Measurements from ENCODE around the gene OTULINL.
"Not testable (repeated sequence)": the region's sequence is repeated elsewhere in the genome, so short reads cannot be mapped to it uniquely, and the experiment has no call there.

OTULINL gene

DNA sequence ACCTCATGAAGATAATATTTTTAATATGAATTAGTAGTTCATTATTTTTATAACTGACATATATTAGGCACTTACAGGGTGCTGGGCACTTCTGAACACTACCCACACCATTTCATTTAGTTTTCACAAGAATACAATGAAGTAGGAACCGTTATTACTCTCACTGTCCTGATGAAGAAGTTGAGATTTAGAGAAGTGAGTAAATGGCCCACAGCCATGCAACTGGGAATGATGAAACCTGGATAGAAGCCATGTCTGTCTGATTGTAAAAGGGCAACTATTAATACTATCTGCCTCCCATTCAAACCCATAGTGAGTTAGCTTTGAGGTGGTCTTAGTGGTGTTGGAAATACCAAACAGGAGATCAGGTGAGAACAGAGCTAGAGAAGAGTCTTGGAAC lies 29.6 kb upstream of the OTULINL start:
- no peak for DNase-seq (ENCODE audit: low read depth)
- TF ChIP-seq, protein P1, sequence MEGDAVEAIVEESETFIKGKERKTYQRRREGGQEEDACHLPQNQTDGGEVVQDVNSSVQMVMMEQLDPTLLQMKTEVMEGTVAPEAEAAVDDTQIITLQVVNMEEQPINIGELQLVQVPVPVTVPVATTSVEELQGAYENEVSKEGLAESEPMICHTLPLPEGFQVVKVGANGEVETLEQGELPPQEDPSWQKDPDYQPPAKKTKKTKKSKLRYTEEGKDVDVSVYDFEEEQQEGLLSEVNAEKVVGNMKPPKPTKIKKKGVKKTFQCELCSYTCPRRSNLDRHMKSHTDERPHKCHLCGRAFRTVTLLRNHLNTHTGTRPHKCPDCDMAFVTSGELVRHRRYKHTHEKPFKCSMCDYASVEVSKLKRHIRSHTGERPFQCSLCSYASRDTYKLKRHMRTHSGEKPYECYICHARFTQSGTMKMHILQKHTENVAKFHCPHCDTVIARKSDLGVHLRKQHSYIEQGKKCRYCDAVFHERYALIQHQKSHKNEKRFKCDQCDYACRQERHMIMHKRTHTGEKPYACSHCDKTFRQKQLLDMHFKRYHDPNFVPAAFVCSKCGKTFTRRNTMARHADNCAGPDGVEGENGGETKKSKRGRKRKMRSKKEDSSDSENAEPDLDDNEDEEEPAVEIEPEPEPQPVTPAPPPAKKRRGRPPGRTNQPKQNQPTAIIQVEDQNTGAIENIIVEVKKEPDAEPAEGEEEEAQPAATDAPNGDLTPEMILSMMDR (IDR thresholded peaks at IDR 0.05; ENCODE audit: low read depth, low read length, missing control alignments) = no peak
- no peak overlapping the region for H3K4me3 ChIP-seq (ENCODE audit: low read depth, low read length)

DNA sequence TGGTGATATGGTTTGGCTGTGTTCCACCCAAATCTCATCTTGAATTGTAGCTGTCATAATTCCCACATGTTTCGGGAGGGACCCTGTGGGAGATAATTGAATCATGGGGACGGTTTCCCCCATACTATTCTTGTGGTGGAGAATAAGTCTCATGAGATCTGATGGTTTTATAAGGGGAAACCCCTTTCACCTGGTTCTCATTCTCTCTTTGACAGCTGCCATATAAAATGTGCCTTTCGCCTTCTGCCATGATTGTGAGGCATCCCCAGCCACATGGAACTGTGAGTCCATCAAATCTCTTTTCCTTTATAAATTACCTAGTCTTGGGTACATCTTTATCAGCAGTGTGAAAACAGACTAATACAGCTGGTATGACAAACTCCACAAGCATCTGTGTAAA lies 27.3 kb upstream of the OTULINL start:
- not testable (repeated sequence) for DNase-seq (ENCODE audit: low read depth); H3K4me3 ChIP-seq (ENCODE audit: low read depth, low read length)

DNA sequence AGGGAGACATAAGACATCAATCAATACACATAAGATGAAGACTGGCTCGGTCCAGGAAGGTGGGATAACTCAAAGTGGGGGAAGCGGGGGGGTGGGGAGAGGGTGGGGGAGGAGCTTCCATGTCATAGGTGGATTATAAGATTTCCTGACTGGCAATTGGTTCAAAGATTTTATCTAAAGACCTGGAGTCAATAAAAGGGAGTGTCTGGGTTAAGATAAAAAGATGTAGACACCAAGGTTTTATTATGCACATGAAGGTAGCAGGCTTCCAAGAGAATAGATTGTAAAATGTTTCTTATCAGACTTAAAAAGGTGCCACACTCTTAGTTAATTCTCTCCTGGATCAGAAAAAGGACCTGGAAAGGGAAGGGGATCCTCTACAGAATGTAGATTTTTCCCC lies 25.6 kb upstream of the OTULINL start:
- no peak for DNase-seq (ENCODE audit: low read depth)
- TF ChIP-seq, protein P1 (IDR thresholded peaks at IDR 0.05; ENCODE audit: low read depth, low read length, missing control alignments) = no peak
- H3K4me3 ChIP-seq (ENCODE audit: low read depth, low read length) = no peak overlapping the region

DNA sequence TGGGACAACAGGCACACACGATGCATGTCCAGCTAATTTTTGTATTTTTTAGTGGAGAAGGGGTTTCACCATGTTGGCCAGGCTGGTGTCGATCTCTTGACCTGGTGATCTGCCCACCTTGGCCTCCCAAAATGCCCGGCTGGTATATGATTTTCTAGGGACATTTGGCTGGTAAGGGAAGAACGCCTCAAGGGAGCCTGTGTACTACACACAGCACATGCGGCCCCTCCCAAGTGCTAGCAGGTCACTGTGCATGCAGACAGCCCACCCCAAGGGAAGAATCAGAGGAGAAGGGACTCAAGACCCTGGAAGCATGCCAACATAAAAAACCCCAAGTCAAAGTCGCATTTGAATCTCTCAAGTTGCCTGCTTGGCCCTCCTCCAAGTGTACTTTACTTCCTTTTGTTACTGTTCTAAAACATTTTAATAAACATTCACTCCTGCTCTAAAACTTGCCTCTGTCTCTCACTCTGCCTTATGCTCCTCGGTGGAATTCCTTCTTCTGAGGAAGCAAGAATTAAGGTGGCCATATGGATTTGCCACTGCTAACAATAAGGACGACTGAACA lies 24.3 kb upstream of the OTULINL start:
- TF ChIP-seq, protein P1 (IDR thresholded peaks at IDR 0.05; ENCODE audit: low read depth, low read length, missing control alignments) = no peak
- no peak for DNase-seq (ENCODE audit: low read depth)
- no peak overlapping the region for H3K4me3 ChIP-seq (ENCODE audit: low read depth, low read length)

GRCh38 chr5:14557791-14558415 lies 23.7 kb upstream of the OTULINL start:
- no peak for DNase-seq (ENCODE audit: low read depth)
- TF ChIP-seq, protein P1 (IDR thresholded peaks at IDR 0.05; ENCODE audit: low read depth, low read length, missing control alignments) = no peak
- H3K4me3 ChIP-seq (ENCODE audit: low read depth, low read length) = no peak overlapping the region

- no peak overlapping the region for H3K4me3 ChIP-seq (ENCODE audit: low read depth, low read length)
- no peak for DNase-seq (ENCODE audit: low read depth)
- TF ChIP-seq, protein P1 (IDR thresholded peaks at IDR 0.05; ENCODE audit: low read depth, low read length, missing control alignments) = no peak
These were observed 21.4 kb upstream of the OTULINL start for GRCh38 chr5:14560091-14560595.

DNA sequence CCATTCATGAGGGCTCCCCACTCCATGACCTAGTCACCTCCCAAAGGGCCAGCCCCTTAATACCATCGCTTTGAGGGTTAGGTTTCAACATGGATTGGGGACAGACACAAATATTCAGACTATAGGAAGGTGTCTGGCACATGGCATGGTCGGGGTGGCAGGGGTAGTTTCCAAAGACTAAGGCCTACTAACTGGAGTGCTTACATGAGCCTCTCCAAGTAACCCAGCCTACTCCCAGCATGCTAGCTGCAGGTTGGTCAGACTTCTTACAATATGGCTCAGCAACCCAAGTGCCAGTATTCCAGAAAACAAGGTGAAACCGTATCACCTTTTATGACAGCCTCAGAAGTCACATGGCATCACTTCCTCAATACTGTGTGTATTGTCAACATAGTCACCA lies 19.9 kb upstream of the OTULINL start:
- no peak overlapping the region for H3K4me3 ChIP-seq (ENCODE audit: low read depth, low read length)

More for the DNA sequence above, 19.9 kb upstream of the OTULINL start:
- TF ChIP-seq, protein P1 (IDR thresholded peaks at IDR 0.05; ENCODE audit: low read depth, low read length, missing control alignments) = no peak
- no peak for DNase-seq (ENCODE audit: low read depth)

Measured in GM12864 (cell line).